ENCODE results near the gene ORM2.

ORM2 gene

DNA sequence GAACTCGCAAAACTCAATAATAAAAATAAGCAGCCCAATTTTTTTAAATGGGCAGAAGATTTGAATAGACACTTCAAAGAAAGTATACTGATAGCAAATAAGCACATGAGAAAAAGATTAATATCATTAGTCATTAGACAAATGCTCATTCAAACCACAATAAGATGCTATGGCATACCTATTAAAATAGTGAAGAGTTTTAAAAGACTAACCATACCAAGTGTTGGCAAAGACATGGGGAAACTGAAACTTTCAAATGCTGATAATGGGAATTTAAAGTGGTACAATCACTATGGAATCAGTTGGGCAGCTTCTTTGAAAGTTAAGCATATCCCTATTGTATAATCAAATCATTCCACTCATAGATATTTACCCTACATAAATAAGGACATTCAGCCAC, 33.3 kb upstream of the ORM2 start:
- DNase-seq = no peak

DNA sequence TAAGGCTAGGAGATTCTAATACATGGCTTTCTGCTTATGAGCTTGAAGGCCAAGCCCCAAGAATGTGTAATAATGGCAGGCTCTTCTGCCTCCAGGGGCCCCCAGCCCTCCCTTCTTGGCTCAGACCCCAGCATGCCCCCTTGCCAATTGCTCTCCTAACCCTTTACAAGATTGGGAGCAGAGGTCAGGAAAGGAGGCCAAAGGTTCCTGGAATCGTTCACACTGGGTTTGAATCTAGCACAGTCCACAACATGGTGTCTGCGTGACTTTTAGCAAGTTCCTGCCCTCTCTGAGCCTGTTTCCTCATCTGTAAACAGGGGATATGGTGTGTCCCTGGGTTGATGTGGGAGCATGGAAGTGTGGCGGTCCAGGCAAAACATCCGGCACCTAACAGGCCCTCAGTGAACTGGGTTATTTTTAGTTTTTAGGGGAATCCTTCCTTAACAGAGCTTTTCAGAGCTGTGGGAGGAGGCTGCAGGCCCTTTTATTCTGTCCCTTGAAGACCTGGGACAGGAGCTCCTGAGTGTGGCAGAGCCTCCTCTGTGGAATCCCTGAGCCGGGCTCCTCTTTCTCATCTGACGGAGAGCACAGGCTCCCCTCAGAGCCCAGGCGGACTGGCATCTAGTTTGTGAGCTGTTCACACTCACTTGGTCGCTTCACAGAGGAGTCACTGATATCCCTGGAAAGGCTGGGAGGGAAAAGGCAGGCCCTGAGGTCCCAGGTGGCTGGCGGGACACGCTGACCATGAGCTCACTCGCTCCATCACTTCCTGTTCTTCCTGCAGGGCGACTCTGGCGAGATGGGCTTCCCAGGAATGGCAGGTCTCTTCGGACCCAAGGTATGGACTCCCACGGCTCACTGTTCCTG, 30.1 kb upstream of the ORM2 start:
- DNase-seq = no peak

DNA sequence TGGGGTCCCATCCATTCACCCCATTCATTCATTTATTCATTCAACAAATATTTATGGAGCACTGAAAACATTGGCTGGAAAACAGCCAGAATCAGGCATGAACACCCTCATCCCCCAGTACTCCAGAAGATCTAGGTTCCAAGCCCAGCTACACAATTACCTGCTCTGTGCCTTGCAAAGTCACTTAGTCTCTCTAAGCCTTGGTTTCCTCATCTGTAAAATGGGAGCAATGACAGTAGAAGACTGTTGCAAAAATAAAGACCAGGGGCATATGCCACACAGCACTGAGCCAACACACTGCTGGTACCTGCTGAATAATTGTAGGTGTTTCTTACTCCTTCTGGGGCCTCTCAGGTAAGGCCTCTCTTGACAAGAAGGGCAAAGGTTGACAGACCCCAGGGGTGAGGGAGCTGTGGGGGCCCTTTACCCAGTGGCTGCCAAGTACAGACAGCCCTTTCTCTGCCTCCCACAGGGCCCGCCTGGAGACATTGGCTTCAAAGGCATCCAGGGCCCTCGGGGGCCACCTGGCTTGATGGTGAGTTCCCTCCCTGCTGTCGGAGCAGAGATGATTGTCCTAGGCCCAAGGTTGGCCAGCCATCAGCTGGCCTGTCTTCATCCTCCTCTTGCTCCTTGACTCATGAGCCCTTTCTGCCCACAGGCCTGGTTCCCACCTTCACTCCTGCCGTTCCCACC, 29.4 kb upstream of the ORM2 start:
- DNase-seq = no peak

DNA sequence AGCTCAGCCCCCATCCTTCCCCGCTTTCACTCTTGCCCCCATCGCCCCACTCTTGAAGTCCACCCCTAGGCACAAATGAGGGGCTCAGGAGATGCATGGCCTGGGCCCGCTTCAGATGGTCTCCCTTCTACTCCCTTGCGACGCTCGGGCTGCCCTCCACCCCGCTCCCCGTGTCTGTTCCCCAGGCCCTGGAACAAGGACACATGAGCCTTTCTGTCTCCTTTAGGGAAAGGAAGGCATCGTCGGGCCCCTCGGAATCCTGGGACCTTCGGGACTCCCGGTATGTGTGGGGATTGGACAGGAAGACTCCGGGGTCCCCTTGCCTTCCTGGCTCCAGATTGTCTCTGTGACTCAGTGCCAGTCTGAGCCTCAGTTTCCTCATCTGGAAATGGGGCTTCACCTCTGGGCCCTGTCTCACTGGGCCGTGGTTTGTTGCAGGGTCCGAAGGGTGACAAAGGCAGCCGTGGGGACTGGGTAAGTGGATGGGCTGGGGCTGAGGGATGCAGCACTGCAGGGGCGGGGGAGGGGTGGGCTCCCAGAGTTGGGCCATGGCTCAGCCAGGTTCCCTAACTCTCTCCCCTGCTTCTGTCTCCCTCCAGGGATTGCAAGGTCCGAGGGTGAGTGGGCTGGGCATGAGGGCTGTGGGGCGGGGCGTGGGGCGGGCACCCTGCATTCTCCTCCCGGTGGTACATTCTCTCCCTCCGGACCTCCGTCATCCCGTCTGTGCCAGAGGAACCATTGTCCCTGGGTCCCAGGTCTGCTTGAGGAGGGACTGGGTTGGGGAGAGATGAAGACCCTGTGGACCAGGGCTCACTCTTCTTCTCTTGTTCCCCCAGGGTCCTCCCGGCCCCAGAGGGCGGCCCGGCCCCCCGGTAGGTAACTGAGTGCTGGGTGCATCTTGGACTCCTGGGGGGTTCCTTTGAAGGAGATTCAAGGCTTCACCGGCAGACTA, 28.5 kb upstream of the ORM2 start:
- no peak for DNase-seq

DNA sequence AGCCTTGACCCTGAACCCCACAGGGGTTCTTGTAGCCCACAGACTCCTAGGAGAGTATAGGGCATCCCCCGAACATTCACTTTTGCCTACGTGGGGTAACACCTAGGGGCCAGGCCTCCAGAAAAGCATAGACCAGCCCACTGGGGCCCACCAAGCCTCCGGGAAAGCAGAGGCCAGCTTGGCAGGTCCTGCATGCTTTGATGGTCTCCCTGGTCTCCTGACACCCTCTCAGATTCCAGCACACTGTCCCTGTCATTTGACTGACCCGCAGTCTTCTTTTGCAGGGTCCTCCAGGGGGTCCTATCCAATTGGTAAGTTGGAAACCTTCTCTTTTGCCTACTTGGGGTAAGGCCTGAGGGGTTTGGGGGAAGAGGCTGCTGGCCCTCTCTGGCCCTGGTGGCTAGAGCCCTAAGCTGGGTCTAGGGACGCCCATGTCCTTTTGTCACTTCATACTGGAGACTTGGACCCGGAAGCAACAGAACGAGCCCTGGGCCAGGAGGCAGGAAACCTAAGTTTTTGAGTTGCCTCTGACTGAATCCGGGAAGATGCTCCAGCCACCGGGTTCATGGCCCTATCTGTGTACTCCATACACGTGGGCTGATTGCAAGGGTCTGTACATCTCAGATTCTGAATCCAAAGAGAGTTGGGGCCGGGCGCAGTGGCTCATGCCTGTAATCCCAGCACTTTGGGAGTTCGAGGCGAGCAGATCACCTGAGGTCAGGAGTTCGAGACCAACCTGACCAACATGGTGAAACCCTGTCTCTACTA, 27.7 kb upstream of the ORM2 start:
- DNase-seq = no peak

DNA sequence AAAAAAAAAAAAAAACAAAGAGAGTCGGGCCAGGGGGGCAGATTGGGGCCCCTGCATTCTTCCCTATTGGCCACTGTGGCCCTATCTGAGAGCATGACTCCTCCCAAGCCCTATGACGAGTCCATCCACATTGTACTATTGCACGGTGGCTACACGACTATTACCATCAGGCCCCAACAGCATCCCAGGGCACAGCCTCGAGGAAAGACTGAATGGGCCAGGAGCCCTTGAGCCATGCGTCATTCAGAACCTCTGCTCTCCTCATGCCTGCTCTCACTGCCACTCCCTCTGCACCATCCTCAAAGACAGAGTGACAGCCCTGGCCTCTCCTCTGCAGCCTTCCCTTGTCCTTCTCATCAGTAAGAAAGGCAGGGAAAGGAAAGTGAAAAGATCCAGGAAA, 26.9 kb upstream of the ORM2 start:
- no peak for DNase-seq

DNA sequence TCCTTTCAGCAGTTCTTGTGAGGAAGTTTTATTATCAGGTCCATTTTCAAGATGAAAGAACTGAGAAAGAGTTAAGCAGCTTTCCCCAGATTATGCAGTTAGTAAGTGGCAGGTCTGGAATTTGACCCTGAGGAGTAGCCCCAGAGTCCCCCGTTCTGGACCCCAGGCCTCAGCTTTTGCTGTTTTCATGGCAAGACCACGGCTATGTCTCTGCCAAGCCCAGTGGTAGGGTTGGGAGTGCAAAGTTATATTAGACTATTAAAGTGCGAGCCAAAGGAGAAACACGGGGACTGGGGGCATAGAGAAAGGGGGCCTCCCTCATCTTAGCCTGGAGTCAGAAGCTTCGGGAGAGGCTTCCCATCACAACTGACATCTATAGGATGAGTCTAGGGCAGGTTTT, 26.1 kb upstream of the ORM2 start:
- DNase-seq = no peak

DNA sequence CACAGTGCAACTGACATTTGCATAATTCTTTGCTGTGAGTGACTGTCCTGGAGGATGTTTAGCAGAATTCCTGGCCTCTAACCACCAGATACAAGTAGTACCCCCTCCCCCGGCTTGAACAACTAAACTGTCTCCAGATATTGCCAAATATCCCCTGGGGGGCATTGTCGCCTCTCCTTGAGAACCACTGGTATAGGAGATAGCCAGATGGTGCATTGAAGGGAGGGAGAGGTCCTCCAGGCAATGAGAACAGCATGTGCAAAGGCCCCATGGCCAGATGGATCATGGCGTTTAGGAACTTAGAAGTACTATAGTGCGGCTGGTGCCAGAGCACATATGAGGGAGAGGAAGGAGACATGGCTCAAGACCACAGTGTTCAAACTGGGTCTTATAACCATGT, 25.7 kb upstream of the ORM2 start:
- no peak for DNase-seq

DNA sequence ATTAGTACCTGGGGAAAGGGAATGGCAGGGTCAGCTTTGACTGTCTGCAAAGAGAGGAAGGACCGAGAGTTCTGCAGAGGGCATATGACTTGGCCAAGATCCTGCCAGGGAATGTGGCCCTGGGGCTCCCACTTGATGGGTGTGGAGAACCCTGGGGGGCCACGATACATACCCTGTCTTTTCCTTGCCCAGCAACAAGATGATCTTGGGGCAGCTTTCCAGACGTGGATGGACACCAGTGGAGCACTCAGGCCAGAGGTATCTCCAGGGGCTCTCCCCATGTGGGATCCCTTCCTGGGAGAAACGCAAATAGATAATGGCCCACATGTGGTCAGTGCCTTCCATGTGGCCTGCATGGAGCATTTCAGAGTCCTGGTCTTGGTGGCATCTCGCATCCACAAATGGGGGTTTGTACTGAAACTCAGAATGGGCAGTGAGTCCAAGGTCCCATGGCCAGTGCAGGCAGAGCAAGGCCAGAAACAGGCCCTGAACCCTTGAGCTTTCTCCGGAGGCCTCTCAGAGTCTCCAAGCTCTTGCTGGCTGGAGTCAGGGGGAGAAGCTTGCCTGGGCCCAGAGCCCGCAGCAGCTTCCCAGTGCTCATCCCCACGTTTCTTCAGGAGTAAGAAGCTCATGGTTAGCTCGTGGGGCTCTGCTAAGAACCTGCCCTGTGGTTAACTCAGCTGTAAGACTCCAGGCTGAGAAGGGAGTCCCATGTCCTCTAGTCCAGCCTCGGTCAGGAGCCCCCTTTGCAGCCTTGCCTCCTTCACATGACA, 25.1 kb upstream of the ORM2 start:
- no peak for DNase-seq

DNA sequence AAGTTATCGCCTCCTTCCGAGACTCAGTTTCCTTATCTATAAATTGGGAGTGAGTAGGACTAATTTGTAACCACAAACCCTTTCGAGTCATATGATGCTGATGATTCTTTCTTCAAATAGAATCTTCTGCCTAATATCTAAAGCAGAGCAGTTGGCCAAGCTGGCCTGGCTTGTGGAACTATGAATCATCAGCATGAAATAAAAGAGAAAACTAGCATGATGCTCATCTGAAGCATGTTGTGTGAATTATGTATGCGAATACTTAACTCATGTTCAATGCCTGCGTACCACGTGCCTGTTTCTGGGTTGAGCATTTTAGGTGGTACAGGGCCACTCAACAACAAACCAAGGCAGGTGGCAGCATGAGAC, 21.8 kb upstream of the ORM2 start:
- DNase-seq = no peak

DNA sequence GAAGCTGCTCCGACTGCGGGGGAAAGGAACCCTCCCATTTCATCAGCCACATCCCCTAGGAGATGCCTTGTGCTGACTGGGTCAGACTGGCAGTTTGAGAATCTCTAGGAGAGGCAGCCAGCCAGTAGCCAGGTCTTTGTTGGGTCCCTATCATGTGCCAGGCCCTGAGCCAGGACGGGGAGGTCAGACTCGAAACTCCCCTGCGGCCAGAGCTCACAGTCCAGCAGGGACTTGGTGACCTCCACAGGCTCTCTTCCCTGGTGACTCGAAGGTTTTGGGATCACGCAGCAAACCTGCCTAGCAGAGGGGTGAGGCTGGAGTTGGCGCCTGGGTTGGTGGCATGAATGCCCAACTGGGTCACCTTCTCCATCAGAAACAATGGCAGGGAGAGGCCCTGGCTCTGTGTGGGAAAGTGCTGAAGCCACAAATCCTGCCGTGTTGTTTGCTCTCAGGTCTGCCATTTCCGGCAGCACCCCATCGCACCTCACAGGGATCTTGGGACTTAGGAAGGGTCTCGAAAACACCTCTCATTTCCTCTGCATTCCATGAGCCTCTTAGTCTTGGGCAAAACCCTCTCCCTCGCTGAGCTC, 21.2 kb upstream of the ORM2 start:
- no peak for DNase-seq

DNA sequence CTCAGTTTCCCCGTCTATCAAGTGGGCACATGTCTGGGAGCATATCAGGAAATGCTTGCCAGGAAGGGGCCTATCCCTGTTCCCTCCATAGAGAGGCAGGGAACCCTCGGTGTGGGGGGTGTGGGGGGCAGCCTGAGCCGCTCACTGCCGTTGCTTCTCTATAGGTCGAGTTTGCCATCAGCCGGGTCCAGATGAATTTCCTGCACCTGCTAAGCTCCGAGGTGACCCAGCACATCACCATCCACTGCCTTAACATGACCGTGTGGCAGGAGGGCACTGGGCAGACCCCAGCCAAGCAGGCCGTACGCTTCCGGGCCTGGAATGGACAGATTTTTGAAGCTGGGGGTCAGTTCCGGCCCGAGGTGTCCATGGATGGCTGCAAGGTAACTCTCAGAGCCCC, 20.6 kb upstream of the ORM2 start:
- no peak for DNase-seq

DNA sequence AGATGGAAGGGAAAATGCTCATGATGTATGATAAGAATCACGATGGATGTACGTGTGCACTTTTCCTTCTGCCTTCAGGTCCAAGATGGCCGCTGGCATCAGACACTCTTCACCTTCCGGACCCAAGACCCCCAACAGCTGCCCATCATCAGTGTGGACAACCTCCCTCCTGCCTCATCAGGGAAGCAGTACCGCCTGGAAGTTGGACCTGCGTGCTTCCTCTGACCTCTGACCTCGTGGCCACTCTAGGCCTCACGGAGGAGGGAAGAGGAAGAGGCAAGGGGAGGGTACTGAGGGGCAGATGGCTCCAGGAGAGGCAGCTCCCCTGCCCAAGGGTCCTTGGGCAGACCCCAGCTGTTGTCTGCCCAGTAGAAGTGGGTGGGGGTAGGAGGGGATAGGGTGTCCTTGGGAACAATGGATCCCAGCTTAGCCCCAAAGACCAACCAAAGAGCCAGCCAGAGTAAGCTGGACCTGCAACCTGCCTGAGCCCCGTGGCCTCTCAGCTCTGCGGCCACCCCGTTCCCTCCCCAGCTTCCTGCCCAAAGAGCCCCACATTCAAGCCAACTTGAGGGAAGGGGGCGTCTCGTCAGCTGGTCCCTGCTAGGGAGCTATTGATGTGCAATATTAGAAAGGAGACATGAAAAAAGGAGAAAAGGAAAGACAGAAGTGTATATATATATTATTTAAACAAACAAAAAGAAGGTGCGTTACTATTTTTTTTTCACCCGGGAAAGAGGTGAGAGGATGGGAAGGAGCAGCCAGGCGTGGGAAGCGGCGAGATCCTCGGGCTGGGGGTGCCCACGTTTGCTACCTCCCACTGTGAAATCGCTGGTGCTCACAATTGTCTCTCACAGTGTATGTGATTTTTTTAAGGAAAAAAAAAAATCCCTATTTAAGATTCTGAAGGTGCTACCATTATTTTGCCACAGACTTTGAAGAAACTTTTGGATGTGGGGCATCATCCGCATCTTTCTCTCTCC, 18.9 kb upstream of the ORM2 start:
- no peak for DNase-seq

DNA sequence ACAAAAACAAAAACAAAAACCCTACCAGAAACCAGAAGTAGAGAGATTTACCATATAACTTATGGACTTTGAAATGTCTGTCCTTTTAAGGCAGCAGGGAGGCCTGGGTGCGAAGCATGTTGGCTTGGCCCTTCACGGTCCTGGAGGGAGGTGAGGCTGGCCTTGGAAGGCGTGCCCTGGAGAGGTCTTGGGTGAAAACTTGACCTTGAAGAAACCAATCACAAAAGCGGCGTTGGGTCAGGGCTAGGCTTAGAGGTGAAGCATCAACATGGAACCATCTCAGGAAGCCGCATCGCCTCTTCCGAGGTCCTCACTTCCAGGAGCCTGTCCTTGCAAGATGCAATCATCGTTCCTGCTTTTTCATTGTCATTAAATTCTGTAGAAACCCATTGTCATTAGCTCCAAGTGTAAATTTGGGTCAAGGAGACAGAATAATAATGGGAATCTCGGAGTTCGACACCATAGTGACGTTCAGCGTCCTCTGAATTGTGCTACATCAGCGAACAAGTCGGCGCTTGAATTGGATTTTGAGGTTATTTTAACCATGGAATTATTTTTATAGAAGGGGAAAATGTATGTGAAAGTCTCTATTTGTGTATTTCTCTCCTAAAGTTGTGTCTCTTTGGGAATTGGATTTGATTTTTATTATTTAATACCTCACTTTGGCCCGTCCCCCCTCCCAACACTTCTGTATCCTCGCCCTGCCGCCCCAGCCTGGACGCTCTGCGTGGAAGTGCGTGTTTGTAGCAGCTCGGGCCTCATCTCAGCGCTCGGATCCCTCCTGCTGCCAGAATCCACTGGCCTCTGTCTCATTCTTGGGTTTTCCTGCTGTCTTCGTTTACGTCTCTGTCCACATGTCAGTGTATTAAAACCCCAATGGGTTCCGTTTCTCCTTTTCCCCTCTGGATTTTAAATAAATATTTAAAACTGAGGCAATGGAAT, 17.8 kb upstream of the ORM2 start:
- DNase-seq = no peak

DNA sequence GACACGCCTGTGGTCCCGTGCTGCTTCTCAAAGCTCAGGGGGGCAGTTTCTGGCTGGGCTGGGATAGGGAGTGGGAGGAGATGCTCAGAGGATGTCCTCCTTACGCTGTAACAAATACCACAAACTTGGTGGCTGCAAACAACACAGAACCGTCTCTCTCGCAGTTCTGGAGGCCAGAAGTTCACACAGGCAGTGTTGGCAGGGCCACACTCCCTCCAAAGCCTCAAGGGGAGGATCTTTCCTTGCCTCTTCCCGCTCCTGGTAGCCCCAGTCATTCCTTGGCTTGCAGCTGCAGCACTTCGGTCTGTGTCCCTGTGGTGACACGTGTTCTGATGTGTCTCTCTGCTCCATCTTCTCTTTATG, 17.2 kb upstream of the ORM2 start:
- DNase-seq = no peak

DNA sequence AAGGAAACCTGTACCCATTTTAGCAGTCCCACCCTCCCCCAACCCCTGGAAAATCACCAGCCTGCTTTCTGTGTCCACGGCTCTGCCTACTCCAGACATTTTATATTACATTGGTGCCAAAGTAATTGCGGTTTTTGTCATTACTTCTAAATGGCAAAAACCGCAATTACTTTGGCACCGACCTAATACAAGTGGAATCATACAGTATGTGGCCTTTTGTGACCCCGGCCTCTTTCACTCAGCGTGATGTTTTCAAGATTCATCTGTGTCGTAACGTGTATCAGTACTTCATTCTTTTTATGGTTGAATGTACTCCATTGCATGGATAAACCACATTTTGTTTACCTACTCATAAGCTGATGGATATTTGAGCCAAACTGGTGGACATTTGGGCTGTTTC, 16.5 kb upstream of the ORM2 start:
- no peak for DNase-seq

DNA sequence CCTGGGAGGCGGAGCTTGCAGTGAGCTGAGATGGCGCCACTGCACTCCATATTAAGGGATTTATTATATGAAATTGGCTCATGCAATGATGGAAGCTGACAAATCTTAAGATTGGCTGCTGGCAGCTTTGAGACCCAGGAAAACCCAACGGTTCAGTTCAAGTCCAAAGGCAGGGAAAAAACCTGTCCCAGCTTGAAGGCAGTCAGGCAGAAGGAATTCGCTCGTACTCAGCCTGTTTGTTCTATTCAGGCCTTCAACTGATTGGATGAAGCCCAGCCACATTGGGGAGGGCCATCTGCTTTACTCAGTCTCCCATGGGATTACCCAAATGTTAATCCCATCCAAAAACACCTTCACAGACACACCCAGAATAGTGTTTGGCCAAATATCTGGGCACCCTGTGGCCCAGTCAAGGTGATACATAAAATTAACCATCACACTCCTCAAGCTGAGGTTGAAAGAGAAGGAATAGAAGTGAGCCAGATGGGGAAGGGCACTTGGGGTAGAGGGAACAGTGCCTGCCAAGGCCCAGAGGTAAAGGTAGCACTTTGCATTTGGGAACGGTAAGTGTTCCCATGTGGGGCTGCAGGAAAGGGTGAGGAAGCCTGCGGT, 15.3 kb upstream of the ORM2 start:
- no peak for DNase-seq

DNA sequence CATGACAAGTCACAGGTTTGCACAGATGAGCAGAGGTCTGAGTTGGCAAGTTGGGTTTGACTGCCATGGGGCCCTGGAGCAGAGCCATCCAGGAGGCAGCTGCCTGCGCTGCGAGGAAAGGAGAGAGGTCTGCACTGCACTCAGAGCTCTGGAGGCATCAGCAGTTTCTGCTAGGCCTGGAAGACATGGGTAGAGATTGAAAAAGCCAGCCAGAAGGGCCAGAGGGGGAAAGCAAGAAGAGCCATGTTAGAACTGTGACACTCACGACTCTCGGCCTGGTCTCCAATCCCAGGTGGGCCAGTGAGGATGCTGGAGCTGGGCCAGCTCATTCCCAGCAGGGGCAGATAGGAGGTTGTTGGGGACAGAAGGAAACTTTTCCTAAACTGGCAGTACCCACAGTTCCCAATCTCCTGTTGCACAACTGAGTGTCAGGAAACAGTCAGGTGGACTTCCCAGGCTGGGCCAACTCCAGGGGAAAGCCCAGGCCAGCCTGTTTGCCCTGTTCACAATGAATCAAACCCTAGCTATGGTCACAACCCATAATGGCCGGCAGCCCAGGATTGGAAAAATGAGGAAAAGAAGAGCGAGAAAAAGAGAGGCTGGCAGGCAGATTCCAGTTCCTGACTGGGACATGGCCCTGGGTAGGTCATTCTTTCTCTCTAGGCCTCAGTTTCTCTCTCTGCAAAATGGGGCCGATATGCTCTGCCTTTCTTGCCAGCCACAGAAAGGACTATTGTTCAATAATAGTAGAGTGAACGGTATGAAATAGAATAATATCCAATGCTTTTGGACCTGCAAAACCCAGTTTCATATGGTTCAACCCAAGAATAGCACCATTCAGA, 14.6 kb upstream of the ORM2 start:
- no peak for DNase-seq
